Panc1 (cell line): Measurements from ENCODE around the gene MTR. TPM values are rescaled to one million over a fixed set of nuclear protein-coding genes. Genes with fewer than 3 reads are reported as not detected.

ENCODE experiments used
- ATAC-seq: fragments of 200-7000 bp; cut with Tn5 transposase; 2 replicates; pipeline ENCODE4 v1.9.1; 2020; ENCODE audit warnings: mild to moderate bottlenecking, moderate library complexity
- BruUV-seq: library from RNA; stranded (reverse); fragments of 400-500 nt; replicated peaks from 2 replicates; lab custom pipeline; 2021; lab: Mats Ljungman, UMichigan
- CTCF ChIA-PET: fragments of 300-600 bp; sonication (Branson Sonifier 250); formaldehyde crosslinking; loops from one replicate; lab custom pipeline; 2022; ENCODE audit warnings: antibody characterized with exemption; lab: Charles Lee
- POLR2A ChIA-PET: fragments of 300-600 bp; sonication (Branson Sonifier 250); formaldehyde crosslinking; loops from one replicate; lab custom pipeline; 2022; ENCODE audit warnings: antibody characterized with exemption; lab: Charles Lee
- DNase-seq: peaks from one replicate; pipeline ENCODE4 v3.0.0-alpha.2; 2010; ENCODE audit warnings: low read depth, low spot score
- H3K27ac ChIP-seq: 2 replicates; pipeline ENCODE4 v1.5.1; 2011; ENCODE audit warnings: mild to moderate bottlenecking, low read length, inconsistent platforms
- H3K27me3 ChIP-seq: fragments of 200-500 bp; sonication (Bioruptor generic); 2 replicates; pipeline ENCODE4 v1.6.0; 2014; ENCODE audit warnings: low read length, inconsistent platforms; ENCODE audit not compliant: control insufficient read depth, insufficient read depth
- H3K36me3 ChIP-seq: fragments of 200-500 bp; sonication (Bioruptor generic); 2 replicates; pipeline ENCODE4 v1.5.1; 2014; ENCODE audit warnings: inconsistent platforms, mild to moderate bottlenecking, low read length, moderate library complexity; ENCODE audit not compliant: control insufficient read depth, insufficient read depth
- H3K4me1 ChIP-seq: 2 replicates; pipeline ENCODE4 v1.5.1; 2011; ENCODE audit warnings: inconsistent platforms, mild to moderate bottlenecking, low read length, moderate library complexity; ENCODE audit not compliant: control insufficient read depth, insufficient read depth
- H3K4me3 ChIP-seq, 2 experiments: 2 replicates each; pipeline ENCODE4 v1.5.1; 2011 to 2012; ENCODE audit warnings: low read depth in 2 of 2, low read length in 2 of 2, mild to moderate bottlenecking in 2 of 2, inconsistent platforms in 1 of 2, moderate library complexity in 1 of 2
- H3K9me3 ChIP-seq: fragments of 200-500 bp; sonication (Bioruptor generic); 2 replicates; pipeline ENCODE4 v1.5.1; 2014; ENCODE audit warnings: low read depth, mild to moderate bottlenecking, inconsistent platforms, low read length, moderate library complexity; ENCODE audit not compliant: control insufficient read depth, insufficient read depth
- CTCF ChIP-seq: fragments of 450-650 bp; IDR thresholded peaks from 2 replicates; pipeline ENCODE4 v1.5.1; 2017; ENCODE audit warnings: mild to moderate bottlenecking
- POLR2AphosphoS5 ChIP-seq: IDR thresholded peaks from 2 replicates; pipeline ENCODE4 v1.6.1; 2012; ENCODE audit warnings: mild to moderate bottlenecking, low read depth, low read length, moderate library complexity
- SIN3A ChIP-seq: IDR thresholded peaks from 2 replicates; pipeline ENCODE4 v1.6.1; 2012; ENCODE audit warnings: low read depth, mild to moderate bottlenecking, low read length, moderate library complexity, borderline replicate concordance; ENCODE audit not compliant: insufficient read depth
- TCF7L2 ChIP-seq: IDR thresholded peaks from 2 replicates; pipeline ENCODE4 v1.6.1; 2011; ENCODE audit warnings: mild to moderate bottlenecking, low read depth, low read length, inconsistent platforms
- in situ Hi-C: cut with HindIII; loops from 2 replicates; pipeline ENCODE4 v1.10.0; 2016; ENCODE audit warnings: low sequenced_read_pairs, low pct_unique_long_range_greater_than_20kb
- intact Hi-C: fragments of 100-400 bp; cut with micrococcal nuclease; formaldehyde crosslinking; loops from one replicate; pipeline ENCODE4 v1.10.0; 2022; ENCODE audit not compliant: unreplicated experiment
- total RNA-seq: library from RNA; stranded (reverse); gene quantifications from one replicate; pipeline ENCODE4 v1.2.1, GENCODE V29; 2021; ENCODE audit not compliant: unreplicated experiment
- TF ChIP-seq, protein P1 (sequence below), 2 experiments: IDR thresholded peaks; 2 replicates each; pipeline ENCODE4 v1.6.1; 2011 to 2012; ENCODE audit warnings: low read depth in 2 of 2, control low read depth in 1 of 2, low read length in 1 of 2, mild to moderate bottlenecking in 1 of 2, moderate library complexity in 1 of 2; ENCODE audit not compliant: insufficient read depth in 1 of 2

The MTR gene
- total RNA-seq, 1 experiment from 2014 or later, result 33.7 TPM

GRCh38 chr1:236870721-236871120 lies 75.6 kb downstream of the MTR start:
- CTCF ChIA-PET, result no interaction called here
- in situ Hi-C loops (no loop called here), intact Hi-C loops (no loop called here)
- ATAC-seq (no peak), DNase-seq (no peak)
- no peak overlapping the region for H3K27ac ChIP-seq
- no peaks in the 10 kb centered on the region for H3K9me3 ChIP-seq
- no peaks in the 10 kb centered on the region for H3K4me1 ChIP-seq
- no peak for TF ChIP-seq CTCF
- TF ChIP-seq POLR2AphosphoS5, result no peak
- TF ChIP-seq, protein P1, sequence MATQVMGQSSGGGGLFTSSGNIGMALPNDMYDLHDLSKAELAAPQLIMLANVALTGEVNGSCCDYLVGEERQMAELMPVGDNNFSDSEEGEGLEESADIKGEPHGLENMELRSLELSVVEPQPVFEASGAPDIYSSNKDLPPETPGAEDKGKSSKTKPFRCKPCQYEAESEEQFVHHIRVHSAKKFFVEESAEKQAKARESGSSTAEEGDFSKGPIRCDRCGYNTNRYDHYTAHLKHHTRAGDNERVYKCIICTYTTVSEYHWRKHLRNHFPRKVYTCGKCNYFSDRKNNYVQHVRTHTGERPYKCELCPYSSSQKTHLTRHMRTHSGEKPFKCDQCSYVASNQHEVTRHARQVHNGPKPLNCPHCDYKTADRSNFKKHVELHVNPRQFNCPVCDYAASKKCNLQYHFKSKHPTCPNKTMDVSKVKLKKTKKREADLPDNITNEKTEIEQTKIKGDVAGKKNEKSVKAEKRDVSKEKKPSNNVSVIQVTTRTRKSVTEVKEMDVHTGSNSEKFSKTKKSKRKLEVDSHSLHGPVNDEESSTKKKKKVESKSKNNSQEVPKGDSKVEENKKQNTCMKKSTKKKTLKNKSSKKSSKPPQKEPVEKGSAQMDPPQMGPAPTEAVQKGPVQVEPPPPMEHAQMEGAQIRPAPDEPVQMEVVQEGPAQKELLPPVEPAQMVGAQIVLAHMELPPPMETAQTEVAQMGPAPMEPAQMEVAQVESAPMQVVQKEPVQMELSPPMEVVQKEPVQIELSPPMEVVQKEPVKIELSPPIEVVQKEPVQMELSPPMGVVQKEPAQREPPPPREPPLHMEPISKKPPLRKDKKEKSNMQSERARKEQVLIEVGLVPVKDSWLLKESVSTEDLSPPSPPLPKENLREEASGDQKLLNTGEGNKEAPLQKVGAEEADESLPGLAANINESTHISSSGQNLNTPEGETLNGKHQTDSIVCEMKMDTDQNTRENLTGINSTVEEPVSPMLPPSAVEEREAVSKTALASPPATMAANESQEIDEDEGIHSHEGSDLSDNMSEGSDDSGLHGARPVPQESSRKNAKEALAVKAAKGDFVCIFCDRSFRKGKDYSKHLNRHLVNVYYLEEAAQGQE (IDR thresholded peaks at IDR 0.05; ENCODE audit: insufficient read depth in 1 of 2, low read depth in 2 of 2, low read length in 1 of 2), result no peak
- TF ChIP-seq SIN3A, result no peak
- no peak for TF ChIP-seq TCF7L2
- H3K27me3 ChIP-seq, result no peaks in the 10 kb centered on the region
- peaks cover 6% of the 10 kb centered on the region for H3K36me3 ChIP-seq
- BruUV-seq, result no TSS peak
- POLR2A ChIA-PET, result no interaction called here
- H3K4me3 ChIP-seq, result no peak overlapping the region

GRCh38 chr1:236872075-236872666 lies 77.1 kb downstream of the MTR start:
- intact Hi-C loops, result no loop called here
- peaks cover 6% of the 10 kb centered on the region for H3K36me3 ChIP-seq

More at GRCh38 chr1:236872075-236872666, 77.1 kb downstream of the MTR start:
- H3K4me1 ChIP-seq, result no peaks in the 10 kb centered on the region
- H3K27me3 ChIP-seq, result no peaks in the 10 kb centered on the region
- DNase-seq, result no peak
- POLR2A ChIA-PET, result no interaction called here
- no peak overlapping the region for H3K4me3 ChIP-seq
- no peaks in the 10 kb centered on the region for H3K9me3 ChIP-seq
- BruUV-seq, result no TSS peak
- in situ Hi-C loops, result no loop called here
- H3K27ac ChIP-seq, result no peak overlapping the region
- no peak for ATAC-seq
- TF ChIP-seq SIN3A (no peak), TCF7L2 (no peak), POLR2AphosphoS5 (no peak), CTCF (no peak)
- TF ChIP-seq, protein P1 (IDR thresholded peaks at IDR 0.05; ENCODE audit: insufficient read depth in 1 of 2, low read depth in 2 of 2, low read length in 1 of 2), result no peak
- CTCF ChIA-PET, result no interaction called here
